ENCODE results near the gene ZNF678. TPM values are rescaled to one million over a fixed set of nuclear protein-coding genes. Genes with fewer than 3 reads are reported as not detected.

The ZNF678 gene
- total RNA-seq, 1 donor from 2014 or later = 63.8 TPM

GRCh38 chr1:227543283-227544066 lies 19.9 kb upstream of the ZNF678 start:
- Histone ChIP-seq H3K27ac (no peak overlapping the region), H4K20me1 (ENCODE audit: low read depth) (no peaks in the 10 kb centered on the region), H3K79me2 (ENCODE audit: low read depth) (no peaks in the 10 kb centered on the region), H2AFZ (replicated peaks) (no peak overlapping the region), H3K9me3 (ENCODE audit: low read depth) (no peaks in the 10 kb centered on the region), H3K27me3 (peaks cover 20% of the 10 kb centered on the region), H3K4me3 (no peak overlapping the region), H3F3A (ENCODE audit: low read depth) (peaks cover 3% of the 10 kb centered on the region), H3K4me2 (no peak overlapping the region), H3K4me1 (no peaks in the 10 kb centered on the region), H3K9ac (no peak overlapping the region), H3K36me3 (no peaks in the 10 kb centered on the region)
- DNase-seq (ENCODE audit: low spot score) = no peak
- peaks cover 2% of the 10 kb centered on the region for H3K27me3 Mint-ChIP-seq (ENCODE audit: insufficient read depth, low read depth)
- peaks cover 3% of the 10 kb centered on the region for H3K4me1 Mint-ChIP-seq
- H3K27ac Mint-ChIP-seq = no peak overlapping the region
- no peaks in the 10 kb centered on the region for H3K9me3 Mint-ChIP-seq
- H3K36me3 Mint-ChIP-seq = no peaks in the 10 kb centered on the region
- TF ChIP-seq EZH2 (IDR thresholded peaks at IDR 0.05) (no peak), CTCF (IDR thresholded peaks at IDR 0.05) (no peak), EZH2phosphoT487 (IDR thresholded peaks at IDR 0.05) (no peak)
- H3K4me3 Mint-ChIP-seq = peak overlapping the region; percentile 78

- Mint-ChIP-seq H3K27ac (no peak overlapping the region), H3K27me3 (ENCODE audit: insufficient read depth, low read depth) (peaks cover 2% of the 10 kb centered on the region), H3K36me3 (no peaks in the 10 kb centered on the region), H3K9me3 (no peaks in the 10 kb centered on the region), H3K4me3 (no peak overlapping the region), H3K4me1 (peaks cover 3% of the 10 kb centered on the region)
- no peak overlapping the region for H3K27ac ChIP-seq
- peaks cover 3% of the 10 kb centered on the region for H3F3A ChIP-seq (ENCODE audit: low read depth)
- no peaks in the 10 kb centered on the region for H3K9me3 ChIP-seq (ENCODE audit: low read depth)
- DNase-seq (ENCODE audit: low spot score) = no peak
- H2AFZ ChIP-seq (replicated peaks) = no peak overlapping the region
- peaks cover 20% of the 10 kb centered on the region for H3K27me3 ChIP-seq
- no peak overlapping the region for H3K4me3 ChIP-seq
- H3K9ac ChIP-seq = no peak overlapping the region
- no peak for TF ChIP-seq EZH2phosphoT487 (IDR thresholded peaks at IDR 0.05)
- TF ChIP-seq CTCF (IDR thresholded peaks at IDR 0.05) = no peak
- TF ChIP-seq EZH2 (IDR thresholded peaks at IDR 0.05) = no peak
- no peaks in the 10 kb centered on the region for H3K79me2 ChIP-seq (ENCODE audit: low read depth)
- no peak overlapping the region for H3K4me2 ChIP-seq
- no peaks in the 10 kb centered on the region for H3K4me1 ChIP-seq
- H3K36me3 ChIP-seq = no peaks in the 10 kb centered on the region
- H4K20me1 ChIP-seq (ENCODE audit: low read depth) = no peaks in the 10 kb centered on the region
These were observed 19.0 kb upstream of the ZNF678 start for GRCh38 chr1:227544067-227545050.

GRCh38 chr1:227545361-227545760 lies 18.0 kb upstream of the ZNF678 start:
- no peak overlapping the region for H3K27ac ChIP-seq
- no peak overlapping the region for H3K4me2 ChIP-seq
- H3K79me2 ChIP-seq (ENCODE audit: low read depth) = no peaks in the 10 kb centered on the region
- H3K36me3 ChIP-seq = no peaks in the 10 kb centered on the region
- peaks cover 20% of the 10 kb centered on the region for H3K27me3 ChIP-seq
- no peak overlapping the region for H3K9ac ChIP-seq
- peaks cover under 1% of the 10 kb centered on the region for H3K9me3 Mint-ChIP-seq
- peaks cover 3% of the 10 kb centered on the region for H3F3A ChIP-seq (ENCODE audit: low read depth)
- H3K27me3 Mint-ChIP-seq (ENCODE audit: insufficient read depth, low read depth) = no peaks in the 10 kb centered on the region
- TF ChIP-seq EZH2phosphoT487 (IDR thresholded peaks at IDR 0.05) (no peak), CTCF (IDR thresholded peaks at IDR 0.05) (no peak), EZH2 (IDR thresholded peaks at IDR 0.05) (no peak)
- H3K27ac Mint-ChIP-seq = peak overlapping the region; percentile 29
- no peaks in the 10 kb centered on the region for H4K20me1 ChIP-seq (ENCODE audit: low read depth)
- no peaks in the 10 kb centered on the region for H3K4me1 ChIP-seq
- no peak overlapping the region for H3K4me3 Mint-ChIP-seq
- no peak overlapping the region for H3K4me3 ChIP-seq
- H2AFZ ChIP-seq (replicated peaks) = no peak overlapping the region
- no peaks in the 10 kb centered on the region for H3K9me3 ChIP-seq (ENCODE audit: low read depth)
- peaks cover 3% of the 10 kb centered on the region for H3K4me1 Mint-ChIP-seq
- DNase-seq (ENCODE audit: low spot score) = no peak
- H3K36me3 Mint-ChIP-seq = no peaks in the 10 kb centered on the region

Measured in neural progenitor cell (in vitro differentiated cells).